Endothelial cell of umbilical vein (primary cell): ENCODE results near the gene HECW1. TPM values are rescaled to one million over a fixed set of nuclear protein-coding genes. Genes with fewer than 3 reads are reported as not detected.

ENCODE experiments used
- BruUV-seq: library from RNA; stranded (reverse); fragments of 400-500 nt; replicated peaks from 2 replicates; lab custom pipeline; 2021; lab: Mats Ljungman, UMichigan
- CTCF ChIA-PET: fragments of 300-600, 350-600 bp; sonication (Branson Sonifier 250); formaldehyde crosslinking; loops from one replicate; lab custom pipeline; 2021; ENCODE audit warnings: antibody characterized with exemption, inconsistent platforms; lab: Charles Lee
- POLR2A ChIA-PET: fragments of 300-600, 350-600 bp; sonication (Branson Sonifier 250); formaldehyde crosslinking; loops from one replicate; lab custom pipeline; 2021; ENCODE audit warnings: antibody characterized with exemption, inconsistent platforms; lab: Charles Lee
- DNase-seq: peaks from one replicate; pipeline ENCODE4 v3.0.0-alpha.2; 2011; ENCODE audit warnings: low read depth, low spot score
- FAIRE-seq: peaks from 2 replicates; lab custom pipeline; 2011; peaks lifted over from hg19 to GRCh38; lab: Jason Lieb, UNC
- H2AFZ ChIP-seq: 2 replicates; pipeline ENCODE4 v1.6.0; 2012; ENCODE audit warnings: low read depth, low read length, control low read depth, inconsistent platforms
- H3K27ac ChIP-seq: 2 replicates; pipeline ENCODE4 v1.5.1; 2011; ENCODE audit warnings: low read depth, mild to moderate bottlenecking, control low read depth, low read length, moderate library complexity; ENCODE audit not compliant: insufficient read depth
- H3K27me3 ChIP-seq, 2 experiments: 2 replicates each; pipeline versions ENCODE4 v1.6.0 to v1.6.1; 2011; ENCODE audit warnings: low read length in 2 of 2, mixed read lengths in 1 of 2; ENCODE audit not compliant: control insufficient read depth in 2 of 2, insufficient read depth in 2 of 2
- H3K36me3 ChIP-seq, 2 experiments: 2 replicates in 1 of 2; 3 replicates in 1 of 2; pipeline ENCODE4 v1.5.1; 2011; ENCODE audit warnings: low read length in 2 of 2, mild to moderate bottlenecking in 1 of 2, moderate library complexity in 1 of 2; ENCODE audit not compliant: control insufficient read depth in 2 of 2, insufficient read depth in 2 of 2; ENCODE audit errors: extremely low read depth in 1 of 2
- H3K4me1 ChIP-seq: 3 replicates; pipeline ENCODE4 v1.5.1; 2011; ENCODE audit warnings: mild to moderate bottlenecking, low read length; ENCODE audit not compliant: control insufficient read depth, insufficient read depth; ENCODE audit errors: extremely low read depth
- H3K4me2 ChIP-seq: 2 replicates; pipeline ENCODE4 v1.6.1; 2011; ENCODE audit warnings: low read length, control low read depth, mixed read lengths; ENCODE audit not compliant: insufficient read depth
- H3K4me3 ChIP-seq, 3 experiments: fragments of 200-600 bp in 1 of 3; sonication (generic), shearing (Covaris generic) in 1 of 3; replicated peaks in 1 of 3; 2 replicates each; pipeline ENCODE4 v1.5.1; 2011 to 2016; ENCODE audit warnings: control low read depth in 3 of 3, low read length in 3 of 3, mild to moderate bottlenecking in 2 of 3, inconsistent platforms in 1 of 3, low read depth in 1 of 3, moderate library complexity in 1 of 3; ENCODE audit not compliant: insufficient read depth in 1 of 3
- H3K79me2 ChIP-seq: 2 replicates; pipeline ENCODE4 v1.6.0; 2012; ENCODE audit warnings: low read length, inconsistent platforms; ENCODE audit not compliant: control insufficient read depth, insufficient read depth
- H3K9ac ChIP-seq: replicated peaks from 2 replicates; pipeline ENCODE3; 2011; ENCODE audit warnings: low read length, control low read depth; ENCODE audit not compliant: insufficient read depth; ENCODE audit errors: extremely low read depth
- H3K9me1 ChIP-seq: replicated peaks from 3 replicates; pipeline ENCODE4 v1.6.0; 2011; ENCODE audit warnings: mild to moderate bottlenecking, low read length; ENCODE audit not compliant: control insufficient read depth, insufficient read depth; ENCODE audit errors: extremely low read depth
- H3K9me3 ChIP-seq: replicated peaks from 2 replicates; pipeline ENCODE4 v1.5.1; 2012; ENCODE audit warnings: low read length, inconsistent platforms; ENCODE audit not compliant: control insufficient read depth, insufficient read depth
- H4K20me1 ChIP-seq: replicated peaks from 2 replicates; pipeline ENCODE3; 2011; ENCODE audit warnings: mild to moderate bottlenecking, low read length; ENCODE audit not compliant: control insufficient read depth, insufficient read depth; ENCODE audit errors: extremely low read depth
- EZH2 ChIP-seq: IDR thresholded peaks from 2 replicates; pipeline ENCODE4 v1.6.1; 2012; ENCODE audit warnings: borderline replicate concordance, low read depth, mild to moderate bottlenecking, moderate library complexity, low read length, inconsistent platforms; ENCODE audit not compliant: severe bottlenecking
- FOS ChIP-seq: IDR thresholded peaks from 2 replicates; pipeline ENCODE4 v1.6.1; 2011; ENCODE audit warnings: mild to moderate bottlenecking, low read length, moderate library complexity, borderline replicate concordance; ENCODE audit not compliant: insufficient read depth
- GATA2 ChIP-seq: IDR thresholded peaks from 2 replicates; pipeline ENCODE4 v1.7.0; 2011; ENCODE audit warnings: low read depth, mild to moderate bottlenecking, moderate library complexity, mixed read lengths, low read length; ENCODE audit not compliant: insufficient read length, insufficient read depth
- JUN ChIP-seq: IDR thresholded peaks from 2 replicates; pipeline ENCODE4 v1.6.1; 2011; ENCODE audit warnings: borderline replicate concordance, low read depth; ENCODE audit not compliant: insufficient read length, insufficient read depth
- MAX ChIP-seq: IDR thresholded peaks from 2 replicates; pipeline ENCODE4 v1.6.1; 2011; ENCODE audit not compliant: insufficient read depth, insufficient read length
- MYC ChIP-seq: IDR thresholded peaks from one replicate; pipeline ENCODE4 v1.6.1; 2011; ENCODE audit warnings: mild to moderate bottlenecking, low read depth, low read length
- POLR2A ChIP-seq: IDR thresholded peaks from 2 replicates; pipeline ENCODE4 v1.6.1; 2012; ENCODE audit warnings: low read depth, mild to moderate bottlenecking, control low read depth, low read length
- POLR2AphosphoS5 ChIP-seq: IDR thresholded peaks from 2 replicates; pipeline ENCODE4 v1.6.1; 2012; ENCODE audit warnings: low read depth, mild to moderate bottlenecking, control low read depth, low read length, moderate library complexity; ENCODE audit not compliant: insufficient read depth
- dilution Hi-C: fragments of 300-500 bp; cut with MboI; formaldehyde crosslinking; loops from one replicate; pipeline ENCODE4 v1.15.0; 2019; ENCODE audit warnings: low sequenced_read_pairs; ENCODE audit not compliant: extremely low pct_ligation_motif_present
- intact Hi-C: fragments of 100-400 bp; cut with micrococcal nuclease; formaldehyde crosslinking; loops from one replicate; pipeline ENCODE4 v1.10.0; 2022
- polyA plus RNA-seq, 4 experiments: library from polyadenylated mRNA; depleted of rRNA in 3 of 4; stranded (reverse) in 3 of 4; unstranded in 1 of 4; fragments of >200 nt; gene quantifications; 2 replicates each; pipeline versions ENCODE4 v1.2.1 to v1.2.3, GENCODE V29; 2011 to 2012; ENCODE audit warnings: missing spikeins in 1 of 4
- total RNA-seq: library from RNA; stranded (reverse); gene quantifications from 2 replicates; pipeline ENCODE4 v1.2.3, GENCODE V29; 2021
- TF ChIP-seq, protein P1 (sequence below), 2 donors: IDR thresholded peaks; 1 replicate in 1 of 2; 2 replicates in 1 of 2; pipeline ENCODE4 v1.5.1; 2011; ENCODE audit warnings: low read length in 2 of 2, mild to moderate bottlenecking in 2 of 2, moderate library complexity in 2 of 2, control low read depth in 1 of 2, inconsistent platforms in 1 of 2, low read depth in 1 of 2; ENCODE audit not compliant: insufficient read depth in 1 of 2; ENCODE audit errors: extremely low read depth in 1 of 2

The HECW1 gene
- total and polyA plus RNA-seq, 2 donors (not counting 3 experiments of a cell fraction or from before 2014, with no cell fraction given), result not detected

DNA sequence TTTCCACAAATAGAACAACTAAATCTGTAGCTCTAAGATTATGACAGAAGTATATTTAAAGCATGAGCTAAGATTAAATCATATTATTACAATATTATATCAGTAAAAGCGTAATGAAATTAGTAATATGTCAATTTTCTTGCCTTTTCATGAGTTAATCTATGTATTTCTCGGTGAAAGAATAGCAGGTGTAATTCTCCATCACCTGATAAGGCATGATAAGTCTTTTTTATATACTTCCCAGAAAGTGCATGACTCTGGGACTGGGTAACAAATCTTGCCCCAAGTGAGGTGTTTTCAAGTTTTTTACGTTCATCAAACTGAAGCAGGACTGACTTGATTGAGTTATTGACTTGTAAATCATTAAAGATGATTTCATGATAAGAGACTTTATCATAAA, 100.5 kb downstream of the HECW1 start:
- Histone ChIP-seq H3K27me3 (peaks cover 0 to 1% of the 10 kb centered on the region in 2 experiments), H4K20me1 (no peaks in the 10 kb centered on the region), H3K27ac (no peak overlapping the region), H3K9me3 (no peaks in the 10 kb centered on the region), H2AFZ (no peak overlapping the region), H3K4me1 (no peaks in the 10 kb centered on the region), H3K9ac (no peak overlapping the region), H3K36me3 (no peaks in the 10 kb centered on the region), H3K9me1 (no peaks in the 10 kb centered on the region), H3K79me2 (no peaks in the 10 kb centered on the region), H3K4me3 (no peak overlapping the region), H3K4me2 (no peak overlapping the region)
- ChIA-PET CTCF (no interaction called here), POLR2A (no interaction called here)
- FAIRE-seq (no peak), DNase-seq (no peak)
- no TSS peak for BruUV-seq
- intact Hi-C loops, result no loop called here
- TF ChIP-seq GATA2 (no peak), POLR2AphosphoS5 (no peak), POLR2A (no peak)
- dilution Hi-C loops, result no loop called here

- Histone ChIP-seq H3K36me3 (no peaks in the 10 kb centered on the region), H3K4me3 (no peak overlapping the region), H3K27me3 (peaks cover 0 to 1% of the 10 kb centered on the region in 2 experiments), H3K27ac (no peak overlapping the region), H3K9ac (no peak overlapping the region), H3K79me2 (no peaks in the 10 kb centered on the region), H4K20me1 (no peaks in the 10 kb centered on the region), H3K9me3 (no peaks in the 10 kb centered on the region), H3K4me2 (no peak overlapping the region), H2AFZ (no peak overlapping the region), H3K4me1 (no peaks in the 10 kb centered on the region), H3K9me1 (no peaks in the 10 kb centered on the region)
- FAIRE-seq (no peak), DNase-seq (no peak)
- BruUV-seq, result no TSS peak
- TF ChIP-seq, protein P1, sequence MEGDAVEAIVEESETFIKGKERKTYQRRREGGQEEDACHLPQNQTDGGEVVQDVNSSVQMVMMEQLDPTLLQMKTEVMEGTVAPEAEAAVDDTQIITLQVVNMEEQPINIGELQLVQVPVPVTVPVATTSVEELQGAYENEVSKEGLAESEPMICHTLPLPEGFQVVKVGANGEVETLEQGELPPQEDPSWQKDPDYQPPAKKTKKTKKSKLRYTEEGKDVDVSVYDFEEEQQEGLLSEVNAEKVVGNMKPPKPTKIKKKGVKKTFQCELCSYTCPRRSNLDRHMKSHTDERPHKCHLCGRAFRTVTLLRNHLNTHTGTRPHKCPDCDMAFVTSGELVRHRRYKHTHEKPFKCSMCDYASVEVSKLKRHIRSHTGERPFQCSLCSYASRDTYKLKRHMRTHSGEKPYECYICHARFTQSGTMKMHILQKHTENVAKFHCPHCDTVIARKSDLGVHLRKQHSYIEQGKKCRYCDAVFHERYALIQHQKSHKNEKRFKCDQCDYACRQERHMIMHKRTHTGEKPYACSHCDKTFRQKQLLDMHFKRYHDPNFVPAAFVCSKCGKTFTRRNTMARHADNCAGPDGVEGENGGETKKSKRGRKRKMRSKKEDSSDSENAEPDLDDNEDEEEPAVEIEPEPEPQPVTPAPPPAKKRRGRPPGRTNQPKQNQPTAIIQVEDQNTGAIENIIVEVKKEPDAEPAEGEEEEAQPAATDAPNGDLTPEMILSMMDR (IDR thresholded peaks at IDR 0.05; ENCODE audit: extremely low read depth in 1 of 2, insufficient read depth in 1 of 2, low read depth in 1 of 2, low read length in 2 of 2), result no peak
- TF ChIP-seq POLR2AphosphoS5, result no peak
- no peak for TF ChIP-seq MAX
- TF ChIP-seq GATA2, result no peak
- no peak for TF ChIP-seq POLR2A
- TF ChIP-seq FOS, result no peak
- TF ChIP-seq JUN, result no peak
- TF ChIP-seq MYC, result no peak
- no peak for TF ChIP-seq EZH2
- intact Hi-C loops, result no loop called here
- ChIA-PET CTCF (no interaction called here), POLR2A (no interaction called here)
- dilution Hi-C loops, result no loop called here
These were observed 102.6 kb downstream of the HECW1 start for GRCh38 chr7:43215061-43215460.
